Peyer's patch (tissue), 4 donors: ENCODE measurements around the gene PCNX1.

ENCODE experiments used
- CTCF ChIP-seq, 6 experiments: fragments of 450-650 bp in 4 of 6; fragments of 200-600 bp in 2 of 6; sonication (generic) in 1 of 6; IDR thresholded peaks; one replicate each; pipeline ENCODE4 v1.5.1; 2017 to 2019; ENCODE audit warnings: antibody characterized with exemption in 6 of 6, mild to moderate bottlenecking in 3 of 6, moderate library complexity in 1 of 6
- POLR2A ChIP-seq, 2 donors: fragments of 450-650 bp; IDR thresholded peaks; one replicate each; pipeline ENCODE4 v1.5.1; 2017; ENCODE audit warnings: antibody characterized with exemption in 2 of 2, mild to moderate bottlenecking in 2 of 2, moderate library complexity in 2 of 2

- TF ChIP-seq POLR2A (IDR thresholded peaks at IDR 0.05) = no peak
- TF ChIP-seq CTCF (IDR thresholded peaks at IDR 0.05) = no peak
These were observed 208.0 kb downstream of the PCNX1 start for GRCh38 chr14:71115306-71115705.
